Ishikawa (cell line): ENCODE measurements around the gene SMAD5.

ENCODE experiments used
- CEBPB ChIP-seq: IDR thresholded peaks from 2 replicates; pipeline ENCODE4 v1.6.1; 2012
- CREB1 ChIP-seq: IDR thresholded peaks from 2 replicates; pipeline ENCODE4 v1.6.1; 2012; ENCODE audit warnings: low read depth
- EGR1 ChIP-seq: IDR thresholded peaks from 2 replicates; pipeline ENCODE4 v1.6.1; 2012
- EP300 ChIP-seq: IDR thresholded peaks from 2 replicates; pipeline ENCODE4 v1.6.1; 2012; ENCODE audit warnings: borderline replicate concordance
- FOXM1 ChIP-seq: IDR thresholded peaks from 2 replicates; pipeline ENCODE4 v1.6.1; 2012; ENCODE audit warnings: low read depth, borderline replicate concordance
- MAX ChIP-seq: IDR thresholded peaks from 2 replicates; pipeline ENCODE4 v1.6.1; 2012
- NFIC ChIP-seq: IDR thresholded peaks from 2 replicates; pipeline ENCODE4 v1.6.1; 2012
- RAD21 ChIP-seq: IDR thresholded peaks from 2 replicates; pipeline ENCODE4 v1.6.1; 2012; ENCODE audit warnings: low read depth
- REST ChIP-seq: IDR thresholded peaks from 2 replicates; pipeline ENCODE4 v1.6.1; 2012; ENCODE audit warnings: low read depth, mild to moderate bottlenecking
- TAF1 ChIP-seq: IDR thresholded peaks from 2 replicates; pipeline ENCODE4 v1.6.1; 2012; ENCODE audit warnings: low read depth, mild to moderate bottlenecking
- TCF12 ChIP-seq: IDR thresholded peaks from 2 replicates; pipeline ENCODE4 v1.6.1; 2012; ENCODE audit warnings: low read depth
- TEAD4 ChIP-seq: IDR thresholded peaks from 2 replicates; pipeline ENCODE4 v1.6.1; 2012
- USF1 ChIP-seq: IDR thresholded peaks from 2 replicates; pipeline ENCODE4 v1.6.1; 2012
- YY1 ChIP-seq: IDR thresholded peaks from 2 replicates; pipeline ENCODE4 v1.6.1; 2012; ENCODE audit warnings: low read depth
- ZBTB7A ChIP-seq: IDR thresholded peaks from 2 replicates; pipeline ENCODE4 v1.6.1; 2012; ENCODE audit warnings: low read depth

Gene SMAD5

DNA sequence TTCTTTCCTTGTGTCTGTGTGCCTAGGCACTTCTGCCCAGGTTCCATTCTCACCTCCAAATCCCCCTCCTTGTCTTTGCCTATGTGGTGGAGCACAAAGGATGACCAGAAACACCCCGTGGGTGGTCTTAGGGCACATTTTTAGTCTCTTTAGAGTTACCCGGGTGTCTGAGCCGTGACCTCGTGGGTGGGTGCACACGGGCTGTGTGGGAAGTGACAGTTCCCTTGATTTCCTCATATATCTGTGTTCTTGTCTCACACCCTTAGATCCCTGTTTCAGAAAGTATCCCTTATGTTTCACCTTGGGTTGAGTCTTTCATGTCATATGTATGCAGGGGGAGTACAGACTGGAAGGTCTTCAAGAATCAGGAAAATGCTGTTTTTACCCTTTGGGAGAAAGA is 73.7 kb downstream of the SMAD5 start:
- TF ChIP-seq TEAD4 = no peak
- TF ChIP-seq CREB1 = no peak
- TF ChIP-seq TAF1 = no peak
- no peak for TF ChIP-seq ZBTB7A
- TF ChIP-seq CEBPB = no peak
- no peak for TF ChIP-seq EGR1
- no peak for TF ChIP-seq FOXM1
- TF ChIP-seq YY1 = no peak
- TF ChIP-seq REST = no peak
- TF ChIP-seq NFIC = no peak
- TF ChIP-seq RAD21 = no peak
- no peak for TF ChIP-seq TCF12
- no peak for TF ChIP-seq EP300
- no peak for TF ChIP-seq USF1

DNA sequence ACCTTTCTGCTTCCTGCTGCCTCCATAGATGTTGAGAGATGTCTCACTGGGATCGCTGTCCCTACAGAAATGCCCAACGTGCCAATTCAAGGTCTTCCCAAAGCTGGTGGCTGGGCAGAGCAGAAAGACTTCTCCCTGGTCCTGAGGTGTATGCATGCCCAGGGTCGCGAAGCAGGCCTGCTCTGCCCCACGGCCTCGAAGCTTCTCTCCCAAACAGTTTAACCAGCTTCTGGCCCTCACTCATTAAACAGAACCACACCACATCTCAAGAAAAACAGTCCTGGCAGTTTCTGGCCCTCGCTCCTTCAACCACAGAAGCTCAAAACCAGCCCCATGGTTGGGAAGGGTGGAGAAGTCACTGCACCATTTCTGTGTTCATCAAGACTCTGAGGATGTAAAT is 75.0 kb downstream of the SMAD5 start:
- TF ChIP-seq ZBTB7A (no peak), REST (no peak)

GRCh38 chr5:136208916-136209315 is 76.3 kb downstream of the SMAD5 start:
- TF ChIP-seq RAD21 (no peak), TAF1 (no peak), TEAD4 (no peak), EP300 (no peak), NFIC (no peak), MAX (no peak), YY1 (no peak), TCF12 (no peak), CREB1 (no peak), CEBPB (no peak), USF1 (no peak), ZBTB7A (no peak), FOXM1 (no peak), EGR1 (no peak), REST (no peak)

DNA sequence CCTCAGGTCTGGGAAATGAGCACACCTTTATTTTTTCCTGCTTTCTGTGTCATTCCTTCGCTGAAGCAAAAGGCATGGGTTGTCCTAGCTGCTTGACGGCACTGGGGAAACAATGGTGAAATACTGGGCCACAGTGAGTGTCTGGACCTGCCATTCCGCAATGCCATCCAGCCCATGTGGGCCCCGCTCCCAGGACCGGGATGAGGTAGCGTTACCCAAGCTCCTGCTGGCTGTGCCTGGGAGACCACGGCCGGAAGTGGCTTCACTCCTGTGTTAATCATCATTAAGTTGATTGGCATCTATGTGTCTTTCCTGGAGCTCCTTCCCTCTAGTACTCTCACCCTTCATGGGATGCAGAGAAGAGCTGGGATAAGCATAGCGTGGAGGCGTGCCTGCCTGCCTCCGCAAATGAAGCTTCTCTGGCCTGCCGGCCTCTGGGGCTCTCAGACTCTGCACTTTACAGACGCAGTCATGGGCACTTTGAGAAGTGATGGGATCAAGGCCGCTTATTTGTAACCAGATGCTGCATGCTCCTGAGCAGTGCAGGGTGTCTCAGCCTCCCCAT is 76.8 kb downstream of the SMAD5 start:
- no peak for TF ChIP-seq FOXM1
- TF ChIP-seq TAF1 = no peak
- no peak for TF ChIP-seq CREB1
- TF ChIP-seq TEAD4 = no peak
- TF ChIP-seq MAX = no peak
- TF ChIP-seq NFIC = no peak
- TF ChIP-seq TCF12 = no peak
- no peak for TF ChIP-seq EGR1
- no peak for TF ChIP-seq CEBPB
- TF ChIP-seq RAD21 = no peak
- TF ChIP-seq USF1 = no peak
- no peak for TF ChIP-seq EP300
- no peak for TF ChIP-seq YY1
- TF ChIP-seq ZBTB7A = no peak
- TF ChIP-seq REST = no peak
